HG02981 (cell line): ENCODE measurements around the gene MYO6.

Experiments used
- ATAC-seq: cut with Tn5 transposase; IDR thresholded peaks from one replicate; pipeline ENCODE4 v1.9.1; 2021; ENCODE audit warnings: mild to moderate bottlenecking, moderate library complexity; ENCODE audit not compliant: unreplicated experiment

MYO6 gene

GRCh38 chr6:75819776-75820487, 70.9 kb downstream of the MYO6 start:
- no peak for ATAC-seq

- peak; percentile 84 for ATAC-seq
These were observed 75.1 kb downstream of the MYO6 start for GRCh38 chr6:75824160-75824559.

- no peak for ATAC-seq
These were observed 78.1 kb downstream of the MYO6 start for GRCh38 chr6:75827163-75827562.

- ATAC-seq = no peak
These were observed 82.2 kb downstream of the MYO6 start for GRCh38 chr6:75830959-75831885.

GRCh38 chr6:75834447-75834846, 85.4 kb downstream of the MYO6 start:
- no peak for ATAC-seq

GRCh38 chr6:75842191-75842590, 93.2 kb downstream of the MYO6 start:
- no peak for ATAC-seq

GRCh38 chr6:75842732-75843131, 93.7 kb downstream of the MYO6 start:
- ATAC-seq = no peak

- no peak for ATAC-seq
These were observed 94.4 kb downstream of the MYO6 start for GRCh38 chr6:75843396-75843795.

GRCh38 chr6:75848274-75848673, 99.2 kb downstream of the MYO6 start:
- no peak for ATAC-seq

- no peak for ATAC-seq
These were observed 100.4 kb downstream of the MYO6 start for GRCh38 chr6:75849329-75850025.

GRCh38 chr6:75850026-75850833, 101.2 kb downstream of the MYO6 start:
- ATAC-seq = no peak

GRCh38 chr6:75852721-75853120, 103.7 kb downstream of the MYO6 start:
- ATAC-seq = no peak

- ATAC-seq = no peak
These were observed 104.8 kb downstream of the MYO6 start for GRCh38 chr6:75853806-75854205.

- ATAC-seq = no peak
These were observed 106.0 kb downstream of the MYO6 start for GRCh38 chr6:75855052-75855451.

- ATAC-seq = no peak
These were observed 107.9 kb downstream of the MYO6 start for GRCh38 chr6:75856902-75857301.

GRCh38 chr6:75863001-75863400, 114.0 kb downstream of the MYO6 start:
- no peak for ATAC-seq

GRCh38 chr6:75863784-75864183, 114.7 kb downstream of the MYO6 start:
- no peak for ATAC-seq

- ATAC-seq = no peak
These were observed 115.4 kb downstream of the MYO6 start for GRCh38 chr6:75864446-75864845.

GRCh38 chr6:75870389-75870788, 121.3 kb downstream of the MYO6 start:
- no peak for ATAC-seq

- no peak for ATAC-seq
These were observed 125.2 kb downstream of the MYO6 start for GRCh38 chr6:75874224-75874623.

GRCh38 chr6:75876152-75876551, 127.1 kb downstream of the MYO6 start:
- ATAC-seq = no peak
